Erythroblast (primary cell): ENCODE measurements around the gene PTPRN2.

Experiments
- GATA1 ChIP-seq: IDR thresholded peaks from 2 replicates; pipeline ENCODE4 v1.6.1; 2011; ENCODE audit warnings: low read depth, mild to moderate bottlenecking, control low read depth, low read length, moderate library complexity
- POLR2A ChIP-seq: IDR thresholded peaks from 2 replicates; pipeline ENCODE4 v1.6.1; 2011; ENCODE audit warnings: mild to moderate bottlenecking, low read length

DNA sequence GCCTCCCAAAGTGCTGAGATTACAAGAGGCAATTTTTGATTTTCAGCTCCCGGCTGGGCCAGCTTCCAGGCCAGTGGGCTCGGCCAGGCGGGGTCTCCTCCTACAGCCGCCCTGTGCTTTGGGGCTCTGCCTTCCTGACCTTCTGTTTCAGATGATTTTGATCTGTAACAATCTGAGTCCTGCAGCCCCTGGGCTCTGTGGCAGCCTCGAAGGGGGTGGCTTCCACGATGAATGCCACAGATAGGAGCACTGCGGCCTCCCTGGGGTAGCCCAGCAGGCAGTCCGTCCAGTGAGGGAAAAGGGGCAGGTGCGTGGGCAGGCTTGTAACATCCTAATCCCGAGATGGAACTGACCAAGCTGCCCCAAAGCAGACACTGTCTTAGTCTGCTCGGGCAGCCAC lies 1073.3 kb downstream of the PTPRN2 start:
- TF ChIP-seq POLR2A = no peak
- TF ChIP-seq GATA1 = no peak
